Measurements from ENCODE around the gene TBC1D1.

TBC1D1 gene

GRCh38 chr4:38106311-38106710 lies 215.4 kb downstream of the TBC1D1 start:
- DNase-seq (ENCODE audit: low read depth) = no peak

GRCh38 chr4:38106886-38107514 lies 216.1 kb downstream of the TBC1D1 start:
- no peak for DNase-seq (ENCODE audit: low read depth)

GRCh38 chr4:38107818-38108217 lies 216.9 kb downstream of the TBC1D1 start:
- DNase-seq (ENCODE audit: low read depth) = no peak

GRCh38 chr4:38109370-38109769 lies 218.5 kb downstream of the TBC1D1 start:
- no peak for DNase-seq (ENCODE audit: low read depth)

- DNase-seq (ENCODE audit: low read depth) = no peak
Measured at GRCh38 chr4:38109896-38110295, 219.0 kb downstream of the TBC1D1 start.

- DNase-seq (ENCODE audit: low read depth) = no peak
Measured at GRCh38 chr4:38111024-38111423, 220.1 kb downstream of the TBC1D1 start.

- no peak for DNase-seq (ENCODE audit: low read depth)
Measured at GRCh38 chr4:38111717-38112116, 220.8 kb downstream of the TBC1D1 start.

- DNase-seq (ENCODE audit: low read depth) = no peak
Measured at GRCh38 chr4:38113132-38113531, 222.2 kb downstream of the TBC1D1 start.

- DNase-seq (ENCODE audit: low read depth) = no peak
Measured at GRCh38 chr4:38113551-38113950, 222.7 kb downstream of the TBC1D1 start.

GRCh38 chr4:38114386-38115150 lies 223.7 kb downstream of the TBC1D1 start:
- DNase-seq (ENCODE audit: low read depth) = no peak

GRCh38 chr4:38115601-38116000 lies 224.7 kb downstream of the TBC1D1 start:
- DNase-seq (ENCODE audit: low read depth) = no peak

GRCh38 chr4:38117591-38117990 lies 226.7 kb downstream of the TBC1D1 start:
- no peak for DNase-seq (ENCODE audit: low read depth)

- DNase-seq (ENCODE audit: low read depth) = no peak
Measured at GRCh38 chr4:38119668-38120385, 228.9 kb downstream of the TBC1D1 start.

GRCh38 chr4:38120772-38121171 lies 229.9 kb downstream of the TBC1D1 start:
- no peak for DNase-seq (ENCODE audit: low read depth)

- DNase-seq (ENCODE audit: low read depth) = no peak
Measured at GRCh38 chr4:38122060-38122459, 231.2 kb downstream of the TBC1D1 start.

- no peak for DNase-seq (ENCODE audit: low read depth)
Measured at GRCh38 chr4:38123555-38123954, 232.7 kb downstream of the TBC1D1 start.

- no peak for DNase-seq (ENCODE audit: low read depth)
Measured at GRCh38 chr4:38124961-38125360, 234.1 kb downstream of the TBC1D1 start.

- DNase-seq (ENCODE audit: low read depth) = no peak
Measured at GRCh38 chr4:38125816-38126215, 234.9 kb downstream of the TBC1D1 start.

GRCh38 chr4:38128478-38129459 lies 237.9 kb downstream of the TBC1D1 start:
- DNase-seq (ENCODE audit: low read depth) = peak; percentile 43

GRCh38 chr4:38129460-38130227 lies 238.8 kb downstream of the TBC1D1 start:
- DNase-seq (ENCODE audit: low read depth) = no peak

GRCh38 chr4:38130884-38131283 lies 240.0 kb downstream of the TBC1D1 start:
- DNase-seq (ENCODE audit: low read depth) = no peak

Measured in activated gamma-delta T cell treated with anti-CD3 and anti-CD28 coated beads, Interleukin-2, amount 50 U/mL, for 16 hours (primary cell).